HepG2 (cell line): ENCODE measurements around the gene HCRT. TPM values are rescaled to one million over a fixed set of nuclear protein-coding genes. Genes with fewer than 3 reads are reported as not detected.
"Not testable (repeated sequence)": the region's sequence is repeated elsewhere in the genome, so short reads cannot be mapped to it uniquely, and the experiment has no call there.

Experiments
- ATAC-seq: fragments of 200-7000 bp; cut with Tn5 transposase; 3 replicates; pipeline ENCODE4 v1.9.1; 2020; ENCODE audit warnings: mild to moderate bottlenecking, moderate library complexity
- BruUV-seq: library from RNA; stranded (reverse); fragments of 400-500 nt; replicated peaks from 2 replicates; lab custom pipeline; 2021; lab: Mats Ljungman, UMichigan
- CTCF ChIA-PET: fragments of 300-600 bp; formaldehyde crosslinking; extraction: SDS; loops from one replicate; lab custom pipeline; 2021; ENCODE audit warnings: low total read pairs, inconsistent platforms, low intra/inter-chr PET ratio; lab: Yijun Ruan, JAX
- POLR2A ChIA-PET: fragments of 350-600 bp; sonication (Branson Sonifier 250); formaldehyde crosslinking; loops from one replicate; lab custom pipeline; 2020; ENCODE audit warnings: antibody characterized with exemption, inconsistent platforms; lab: Yijun Ruan, JAX
- DNase-seq: peaks from one replicate; pipeline ENCODE4 v3.0.0-alpha.2; 2015; ENCODE audit warnings: low spot score
- FAIRE-seq: peaks from 3 replicates; lab custom pipeline; 2011; peaks lifted over from hg19 to GRCh38; lab: Jason Lieb, UNC
- H2AFZ ChIP-seq: one replicate; pipeline ENCODE4 v1.6.1; 2011; ENCODE audit warnings: low read length, inconsistent platforms
- H3K27ac ChIP-seq: fragments of 300-600 bp; 3 replicates; pipeline ENCODE4 v1.8.0; 2011; ENCODE audit warnings: mixed run types, mild to moderate bottlenecking, mixed read lengths, low read length, inconsistent platforms; ENCODE audit not compliant: insufficient read depth; ENCODE audit errors: extremely low read length
- H3K27me3 ChIP-seq, 2 experiments: fragments of 200-600 bp in 1 of 2; 2 replicates in 1 of 2; 3 replicates in 1 of 2; pipeline versions ENCODE4 v1.6.0 to v1.8.0; 2011; ENCODE audit warnings: low read length in 2 of 2, mild to moderate bottlenecking in 2 of 2, moderate library complexity in 2 of 2, inconsistent platforms in 1 of 2; ENCODE audit not compliant: insufficient read depth in 2 of 2, control insufficient read depth in 1 of 2
- H3K36me3 ChIP-seq, 2 experiments: fragments of 200-600 bp in 1 of 2; replicated peaks in 1 of 2; 2 replicates in 1 of 2; 3 replicates in 1 of 2; pipeline versions ENCODE4 v1.5.1 to v1.8.0; 2011; ENCODE audit warnings: low read length in 2 of 2, inconsistent platforms in 1 of 2; ENCODE audit not compliant: insufficient read depth in 2 of 2, control insufficient read depth in 1 of 2
- H3K4me1 ChIP-seq: 2 replicates; pipeline ENCODE4 v1.5.1; 2012; ENCODE audit warnings: low read length, inconsistent platforms; ENCODE audit not compliant: insufficient read depth
- H3K4me2 ChIP-seq: 2 replicates; pipeline ENCODE4 v1.6.0; 2011; ENCODE audit warnings: low read depth, low read length, inconsistent platforms
- H3K4me3 ChIP-seq, 3 experiments: fragments of 200-600 bp in 1 of 3; sonication (generic), shearing (Covaris generic) in 1 of 3; replicated peaks in 1 of 3; 2 replicates each; pipeline ENCODE4 v1.5.1; 2011 to 2016; ENCODE audit warnings: low read length in 3 of 3, inconsistent platforms in 2 of 3, low read depth in 2 of 3, mild to moderate bottlenecking in 2 of 3, control low read depth in 1 of 3, mixed read lengths in 1 of 3; ENCODE audit not compliant: insufficient read depth in 1 of 3
- H3K79me2 ChIP-seq: one replicate; pipeline ENCODE4 v1.6.1; 2011; ENCODE audit warnings: low read length, inconsistent platforms; ENCODE audit not compliant: insufficient read depth
- H3K9ac ChIP-seq: 2 replicates; pipeline ENCODE4 v1.6.0; 2011; ENCODE audit warnings: mild to moderate bottlenecking, low read depth, low read length, inconsistent platforms; ENCODE audit not compliant: insufficient read depth
- H3K9me3 ChIP-seq: 2 replicates; pipeline ENCODE4 v1.5.1; 2012; ENCODE audit warnings: mild to moderate bottlenecking, low read length
- H4K20me1 ChIP-seq: 2 replicates; pipeline ENCODE4 v1.6.0; 2011; ENCODE audit warnings: inconsistent platforms, mild to moderate bottlenecking, low read length, moderate library complexity; ENCODE audit not compliant: insufficient read depth
- BRCA1 ChIP-seq: sonication (generic); formaldehyde crosslinking; IDR thresholded peaks from 2 replicates; pipeline ENCODE4 v1.4.0; 2020; ENCODE audit warnings: missing genetic modification reagents
- CEBPB ChIP-seq: IDR thresholded peaks from 2 replicates; pipeline ENCODE4 v1.6.1; 2011; ENCODE audit warnings: low read depth, low read length, improper control_type of control experiment, borderline replicate concordance
- CEBPG ChIP-seq: IDR thresholded peaks from 2 replicates; pipeline ENCODE4 v1.6.1; 2016
- ELF4 ChIP-seq: sonication (generic); formaldehyde crosslinking; IDR thresholded peaks from 2 replicates; pipeline ENCODE4 v1.5.0; 2020; ENCODE audit warnings: missing genetic modification reagents, mild to moderate bottlenecking, moderate library complexity, borderline replicate concordance
- ZBTB33 ChIP-seq: sonication (generic); formaldehyde crosslinking; IDR thresholded peaks from 2 replicates; pipeline ENCODE4 v1.4.0; 2020; ENCODE audit warnings: missing genetic modification reagents
- ZNF121 ChIP-seq: sonication (generic); formaldehyde crosslinking; IDR thresholded peaks from 2 replicates; pipeline ENCODE4 v1.5.0; 2020; ENCODE audit warnings: mild to moderate bottlenecking, missing genetic modification reagents
- WGBS: methylation state at CpG from one replicate; pipeline ENCODE4 v1.1.6; 2017; ENCODE audit warnings: low lambda C conversion rate; 5-methylcytosine and 5-hydroxymethylcytosine counted together
- in situ Hi-C: cut with HindIII; loops from 2 replicates; pipeline ENCODE4 v1.10.0; 2017; ENCODE audit warnings: low pct_unique_long_range_greater_than_20kb; ENCODE audit not compliant: extremely low pct_ligation_motif_present
- intact Hi-C: fragments of 100-400 bp; cut with micrococcal nuclease; formaldehyde crosslinking; loops from one replicate; pipeline ENCODE4 v1.10.0; 2022; ENCODE audit not compliant: unreplicated experiment
- polyA plus RNA-seq, 8 experiments: library from polyadenylated mRNA; depleted of rRNA in 3 of 8; stranded (reverse) in 7 of 8; unstranded in 1 of 8; fragments of >200 nt; fragmentation: Illumina TruSeq in 4 of 8; extraction: Trizol in 4 of 8; gene quantifications; 2 replicates each; pipeline versions ENCODE4 v1.2.1 to v1.2.3, GENCODE V29; 2011 to 2016; ENCODE audit warnings: low read depth in 4 of 8, missing spikeins in 1 of 8, mixed read lengths in 1 of 8; ENCODE audit not compliant: insufficient read depth in 1 of 8
- total RNA-seq, 5 experiments: library from RNA; depleted of rRNA; stranded (reverse); fragments of >200 nt; fragmentation: Illumina TruSeq; extraction: Trizol; gene quantifications; 2 replicates each; pipeline ENCODE4 v1.2.3, GENCODE V29; 2016; ENCODE audit warnings: low read depth in 1 of 5
- TF ChIP-seq, protein P1 (sequence below): sonication (generic); formaldehyde crosslinking; IDR thresholded peaks from 2 replicates; pipeline ENCODE4 v1.5.1; 2020; ENCODE audit warnings: mild to moderate bottlenecking, missing genetic modification reagents, moderate library complexity

Gene HCRT
- total and polyA plus RNA-seq, 2 of the 13 experiments (the other 11 are each of a cell fraction or from before 2014, with no cell fraction given): not detected

DNA sequence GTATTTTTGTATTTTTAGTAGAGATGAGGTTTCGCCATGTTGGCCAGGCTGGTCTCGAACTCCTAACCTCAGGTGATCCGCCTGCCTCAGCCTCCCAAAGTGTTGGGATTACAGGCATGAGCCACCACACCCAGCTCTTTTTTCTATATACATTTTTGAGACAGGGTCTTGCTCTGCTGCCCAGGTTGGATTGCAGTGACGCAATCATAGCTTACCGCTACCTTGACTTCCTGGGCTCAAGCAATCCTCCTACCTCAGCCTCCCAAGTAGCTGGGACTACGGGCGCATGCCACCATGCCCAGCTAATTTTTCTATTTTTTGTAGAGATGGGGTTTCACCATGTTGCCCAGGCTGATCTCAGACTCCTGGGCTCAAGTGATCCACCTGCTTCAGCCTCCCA is 44.6 kb downstream of the HCRT start:
- FAIRE-seq, intact Hi-C loops, H3K4me3 ChIP-seq, H3K27me3 ChIP-seq, in situ Hi-C loops, CTCF ChIA-PET, H2AFZ ChIP-seq, H3K9me3 ChIP-seq, H3K4me2 ChIP-seq, H3K27ac ChIP-seq, H3K9ac ChIP-seq, POLR2A ChIA-PET, BruUV-seq, ATAC-seq, DNase-seq, H4K20me1 ChIP-seq: not testable (repeated sequence)
- Histone ChIP-seq H3K79me2 (peaks cover 66% of the 10 kb centered on the region), H3K36me3 (peaks cover 15 to 38% of the 10 kb centered on the region in 2 experiments), H3K4me1 (peaks cover 35% of the 10 kb centered on the region)
- WGBS: 94% methylated on average over 7 of the region's 7 CpGs
- TF ChIP-seq CEBPG (CRISPR knock-in tag) (peak; percentile 57; the same call in 1 of the 2 replicates), ZBTB33 (CRISPR knock-in tag) (peak; percentile 93), ZNF121 (CRISPR knock-in tag) (peak; percentile 81), CEBPB (peak; percentile 54; the same call in 1 of the 2 replicates)

GRCh38 chr17:42138749-42139492 is 46.3 kb downstream of the HCRT start:
- in situ Hi-C loops: no loop called here
- no peak for FAIRE-seq
- no peak overlapping the region for H2AFZ ChIP-seq
- H3K4me3 ChIP-seq: no peak overlapping the region
- intact Hi-C loops: no loop called here
- CTCF ChIA-PET: no interaction called here
- no TSS peak for BruUV-seq
- H3K79me2 ChIP-seq: peaks cover 77% of the 10 kb centered on the region
- TF ChIP-seq, protein P1, sequence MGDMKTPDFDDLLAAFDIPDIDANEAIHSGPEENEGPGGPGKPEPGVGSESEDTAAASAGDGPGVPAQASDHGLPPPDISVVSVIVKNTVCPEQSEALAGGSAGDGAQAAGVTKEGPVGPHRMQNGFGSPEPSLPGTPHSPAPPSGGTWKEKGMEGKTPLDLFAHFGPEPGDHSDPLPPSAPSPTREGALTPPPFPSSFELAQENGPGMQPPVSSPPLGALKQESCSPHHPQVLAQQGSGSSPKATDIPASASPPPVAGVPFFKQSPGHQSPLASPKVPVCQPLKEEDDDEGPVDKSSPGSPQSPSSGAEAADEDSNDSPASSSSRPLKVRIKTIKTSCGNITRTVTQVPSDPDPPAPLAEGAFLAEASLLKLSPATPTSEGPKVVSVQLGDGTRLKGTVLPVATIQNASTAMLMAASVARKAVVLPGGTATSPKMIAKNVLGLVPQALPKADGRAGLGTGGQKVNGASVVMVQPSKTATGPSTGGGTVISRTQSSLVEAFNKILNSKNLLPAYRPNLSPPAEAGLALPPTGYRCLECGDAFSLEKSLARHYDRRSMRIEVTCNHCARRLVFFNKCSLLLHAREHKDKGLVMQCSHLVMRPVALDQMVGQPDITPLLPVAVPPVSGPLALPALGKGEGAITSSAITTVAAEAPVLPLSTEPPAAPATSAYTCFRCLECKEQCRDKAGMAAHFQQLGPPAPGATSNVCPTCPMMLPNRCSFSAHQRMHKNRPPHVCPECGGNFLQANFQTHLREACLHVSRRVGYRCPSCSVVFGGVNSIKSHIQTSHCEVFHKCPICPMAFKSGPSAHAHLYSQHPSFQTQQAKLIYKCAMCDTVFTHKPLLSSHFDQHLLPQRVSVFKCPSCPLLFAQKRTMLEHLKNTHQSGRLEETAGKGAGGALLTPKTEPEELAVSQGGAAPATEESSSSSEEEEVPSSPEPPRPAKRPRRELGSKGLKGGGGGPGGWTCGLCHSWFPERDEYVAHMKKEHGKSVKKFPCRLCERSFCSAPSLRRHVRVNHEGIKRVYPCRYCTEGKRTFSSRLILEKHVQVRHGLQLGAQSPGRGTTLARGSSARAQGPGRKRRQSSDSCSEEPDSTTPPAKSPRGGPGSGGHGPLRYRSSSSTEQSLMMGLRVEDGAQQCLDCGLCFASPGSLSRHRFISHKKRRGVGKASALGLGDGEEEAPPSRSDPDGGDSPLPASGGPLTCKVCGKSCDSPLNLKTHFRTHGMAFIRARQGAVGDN (CRISPR knock-in tag): 0 out of 2 replicates have a peak, but pooled peaks have one; percentile 12
- no peak for TF ChIP-seq BRCA1 (CRISPR knock-in tag)
- TF ChIP-seq ELF4 (CRISPR knock-in tag): no peak
- no peaks in the 10 kb centered on the region for H3K9me3 ChIP-seq
- peaks cover 15 to 40% of the 10 kb centered on the region in 2 experiments; a peak in 4 of 5 replicates for H3K36me3 ChIP-seq
- no peak for ATAC-seq
- POLR2A ChIA-PET: interaction anchor here (2.4 kb wide), 1 partner anchor 15 kb away, joined by 8 read pairs; no protein-coding TSS in a partner anchor
- 90% methylated on average over 6 of the region's 7 CpGs for WGBS
- peaks cover 4% of the 10 kb centered on the region for H4K20me1 ChIP-seq
- no peak for DNase-seq
- no peak overlapping the region for H3K9ac ChIP-seq
- H3K27ac ChIP-seq: no peak overlapping the region
- no peak overlapping the region for H3K4me2 ChIP-seq
- peaks cover 50% of the 10 kb centered on the region for H3K4me1 ChIP-seq
- no peaks in the 10 kb centered on the region for H3K27me3 ChIP-seq
